ENCODE results near the gene ZBTB17. TPM values are rescaled to one million over a fixed set of nuclear protein-coding genes. Genes with fewer than 3 reads are reported as not detected.

Gene ZBTB17
- total RNA-seq, 2 experiments from 2014 or later = 52.9 to 53.4 TPM

DNA sequence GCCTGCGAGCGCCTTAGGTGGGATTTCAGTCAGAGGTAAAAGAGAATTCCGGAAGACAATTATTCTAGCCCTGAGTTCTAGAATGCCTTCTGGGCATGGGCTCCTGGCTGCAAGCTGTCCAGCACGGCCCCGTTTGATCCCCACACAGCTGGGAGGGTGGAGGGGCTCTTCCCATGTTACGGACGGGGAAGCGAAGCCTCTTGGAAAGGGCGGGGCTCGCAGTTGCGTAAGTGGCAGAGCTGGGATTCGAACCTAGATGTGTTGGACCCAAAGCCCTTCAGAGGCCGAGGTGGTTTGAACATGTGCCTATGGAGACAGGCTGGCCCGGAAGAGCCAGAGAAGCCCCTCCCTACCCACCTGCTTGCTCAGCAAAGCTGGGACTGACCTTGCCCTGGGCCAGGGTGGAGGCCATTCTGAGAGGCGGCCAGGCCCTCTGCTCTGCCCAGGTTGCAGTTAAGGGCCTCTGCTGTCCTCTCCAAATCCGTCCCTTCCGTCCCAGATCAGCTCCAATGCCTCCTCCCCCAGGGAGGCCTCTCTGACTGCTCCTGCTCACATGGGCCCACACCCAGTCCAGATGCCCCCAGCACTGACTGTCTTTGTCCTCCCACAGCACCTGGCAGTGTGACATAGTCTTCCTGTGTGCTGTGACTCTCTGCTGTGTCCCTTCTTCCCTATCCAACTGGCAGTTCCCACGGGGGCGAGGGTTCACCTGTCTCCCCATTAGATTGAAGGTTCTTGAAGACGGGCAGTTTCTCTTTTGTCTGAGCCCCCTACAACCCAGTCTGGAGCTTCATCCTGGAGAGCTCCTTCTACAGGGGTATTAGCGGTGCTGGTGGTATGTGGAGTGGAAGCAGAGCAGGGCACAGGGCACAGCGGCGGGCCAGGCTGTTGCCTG lies 43.1 kb upstream of the ZBTB17 start:
- Histone ChIP-seq H3K36me3 (ENCODE audit: insufficient read depth, low read length) (no peaks in the 10 kb centered on the region), H2AFZ (ENCODE audit: low read length) (no peak overlapping the region), H3K4me2 (ENCODE audit: low read length) (no peak overlapping the region), H3K4me3 (ENCODE audit: low read depth, low read length, poor library complexity, severe bottlenecking) (no peak overlapping the region), H3K9me2 (ENCODE audit: insufficient read depth, low read length) (no peaks in the 10 kb centered on the region), H3K9me3 (ENCODE audit: low read length) (no peaks in the 10 kb centered on the region), H4K20me1 (ENCODE audit: insufficient read depth, low read length) (no peaks in the 10 kb centered on the region), H3K4me1 (ENCODE audit: insufficient read depth, low read length, poor library complexity, severe bottlenecking) (peaks cover 9% of the 10 kb centered on the region), H3K79me2 (ENCODE audit: insufficient read depth, low read depth, low read length) (no peaks in the 10 kb centered on the region), H3K27ac (ENCODE audit: low read depth, low read length, poor library complexity, severe bottlenecking) (no peak overlapping the region)
- POLR2A ChIA-PET = no interaction called here
- intact Hi-C loops (cut with micrococcal nuclease; ENCODE audit: unreplicated experiment) = no loop called here
- CTCF ChIA-PET (ENCODE audit: unreplicated experiment) = no interaction called here
- no TSS peak for BruUV-seq (replicated peaks)
- no peak for DNase-seq (ENCODE audit: low spot score)
- TF ChIP-seq, protein P1, sequence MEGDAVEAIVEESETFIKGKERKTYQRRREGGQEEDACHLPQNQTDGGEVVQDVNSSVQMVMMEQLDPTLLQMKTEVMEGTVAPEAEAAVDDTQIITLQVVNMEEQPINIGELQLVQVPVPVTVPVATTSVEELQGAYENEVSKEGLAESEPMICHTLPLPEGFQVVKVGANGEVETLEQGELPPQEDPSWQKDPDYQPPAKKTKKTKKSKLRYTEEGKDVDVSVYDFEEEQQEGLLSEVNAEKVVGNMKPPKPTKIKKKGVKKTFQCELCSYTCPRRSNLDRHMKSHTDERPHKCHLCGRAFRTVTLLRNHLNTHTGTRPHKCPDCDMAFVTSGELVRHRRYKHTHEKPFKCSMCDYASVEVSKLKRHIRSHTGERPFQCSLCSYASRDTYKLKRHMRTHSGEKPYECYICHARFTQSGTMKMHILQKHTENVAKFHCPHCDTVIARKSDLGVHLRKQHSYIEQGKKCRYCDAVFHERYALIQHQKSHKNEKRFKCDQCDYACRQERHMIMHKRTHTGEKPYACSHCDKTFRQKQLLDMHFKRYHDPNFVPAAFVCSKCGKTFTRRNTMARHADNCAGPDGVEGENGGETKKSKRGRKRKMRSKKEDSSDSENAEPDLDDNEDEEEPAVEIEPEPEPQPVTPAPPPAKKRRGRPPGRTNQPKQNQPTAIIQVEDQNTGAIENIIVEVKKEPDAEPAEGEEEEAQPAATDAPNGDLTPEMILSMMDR (conservative IDR thresholded peaks at IDR 0.05; ENCODE audit: low read length) = no peak
- no peak for TF ChIP-seq EZH2phosphoT487 (IDR thresholded peaks at IDR 0.05; ENCODE audit: borderline replicate concordance, low read depth, low read length)

DNA sequence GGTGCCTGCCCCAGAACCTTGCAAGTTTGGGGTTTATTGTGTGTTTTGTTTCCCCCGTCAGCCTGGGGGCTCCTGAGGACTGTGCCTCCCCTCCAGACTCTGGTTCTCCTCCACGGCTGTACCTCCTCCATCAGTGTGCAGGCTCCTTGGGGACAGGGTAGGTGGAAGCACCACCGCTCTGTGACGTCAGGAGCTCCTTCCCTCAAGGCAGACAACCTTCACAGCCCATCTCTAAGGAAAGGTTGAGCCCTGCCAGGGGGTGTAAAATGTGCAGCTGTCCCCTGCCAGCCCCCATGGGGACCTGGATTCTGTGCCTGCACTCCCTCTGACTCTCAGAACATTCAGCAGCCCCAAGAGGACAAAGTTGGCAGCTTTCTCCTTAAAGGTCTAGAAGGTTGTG lies 42.4 kb upstream of the ZBTB17 start:
- CTCF ChIA-PET (ENCODE audit: unreplicated experiment) = no interaction called here
- Histone ChIP-seq H3K27ac (ENCODE audit: low read depth, low read length, poor library complexity, severe bottlenecking) (no peak overlapping the region), H3K4me1 (ENCODE audit: insufficient read depth, low read length, poor library complexity, severe bottlenecking) (peaks cover 11% of the 10 kb centered on the region), H3K4me3 (ENCODE audit: low read depth, low read length, poor library complexity, severe bottlenecking) (no peak overlapping the region), H3K9me2 (ENCODE audit: insufficient read depth, low read length) (no peaks in the 10 kb centered on the region), H4K20me1 (ENCODE audit: insufficient read depth, low read length) (no peaks in the 10 kb centered on the region), H3K79me2 (ENCODE audit: insufficient read depth, low read depth, low read length) (no peaks in the 10 kb centered on the region), H3K9me3 (ENCODE audit: low read length) (no peaks in the 10 kb centered on the region), H3K36me3 (ENCODE audit: insufficient read depth, low read length) (no peaks in the 10 kb centered on the region), H3K4me2 (ENCODE audit: low read length) (no peak overlapping the region), H2AFZ (ENCODE audit: low read length) (no peak overlapping the region)
- intact Hi-C loops (cut with micrococcal nuclease; ENCODE audit: unreplicated experiment) = no loop called here
- TF ChIP-seq EZH2phosphoT487 (IDR thresholded peaks at IDR 0.05; ENCODE audit: borderline replicate concordance, low read depth, low read length) = no peak
- TF ChIP-seq, protein P1 (conservative IDR thresholded peaks at IDR 0.05; ENCODE audit: low read length) = no peak
- no TSS peak for BruUV-seq (replicated peaks)
- POLR2A ChIA-PET = no interaction called here
- DNase-seq (ENCODE audit: low spot score) = no peak

Measured in OCI-LY7 (cell line).